ENCODE measurements around the gene TRIB2.

DNA sequence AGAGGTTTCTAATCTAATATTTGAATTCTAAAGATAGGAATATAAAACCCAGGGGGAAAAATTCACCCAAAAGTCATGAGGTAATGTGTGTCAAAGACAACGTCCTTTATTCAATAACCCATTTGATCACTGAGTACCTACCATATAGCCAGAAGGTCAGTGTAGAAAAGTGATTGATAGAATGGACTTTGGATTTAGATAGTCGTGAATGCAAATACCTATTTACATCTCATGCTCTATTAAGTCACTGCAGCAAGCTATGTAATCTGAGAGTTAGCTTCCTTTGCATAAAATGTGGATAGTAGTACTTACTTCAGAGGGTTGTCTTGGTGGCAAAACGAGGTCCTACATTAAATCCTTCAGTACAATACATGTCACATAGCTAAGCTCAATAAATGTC is 27.8 kb upstream of the TRIB2 start:
- TF ChIP-seq, protein P1, sequence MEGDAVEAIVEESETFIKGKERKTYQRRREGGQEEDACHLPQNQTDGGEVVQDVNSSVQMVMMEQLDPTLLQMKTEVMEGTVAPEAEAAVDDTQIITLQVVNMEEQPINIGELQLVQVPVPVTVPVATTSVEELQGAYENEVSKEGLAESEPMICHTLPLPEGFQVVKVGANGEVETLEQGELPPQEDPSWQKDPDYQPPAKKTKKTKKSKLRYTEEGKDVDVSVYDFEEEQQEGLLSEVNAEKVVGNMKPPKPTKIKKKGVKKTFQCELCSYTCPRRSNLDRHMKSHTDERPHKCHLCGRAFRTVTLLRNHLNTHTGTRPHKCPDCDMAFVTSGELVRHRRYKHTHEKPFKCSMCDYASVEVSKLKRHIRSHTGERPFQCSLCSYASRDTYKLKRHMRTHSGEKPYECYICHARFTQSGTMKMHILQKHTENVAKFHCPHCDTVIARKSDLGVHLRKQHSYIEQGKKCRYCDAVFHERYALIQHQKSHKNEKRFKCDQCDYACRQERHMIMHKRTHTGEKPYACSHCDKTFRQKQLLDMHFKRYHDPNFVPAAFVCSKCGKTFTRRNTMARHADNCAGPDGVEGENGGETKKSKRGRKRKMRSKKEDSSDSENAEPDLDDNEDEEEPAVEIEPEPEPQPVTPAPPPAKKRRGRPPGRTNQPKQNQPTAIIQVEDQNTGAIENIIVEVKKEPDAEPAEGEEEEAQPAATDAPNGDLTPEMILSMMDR (IDR thresholded peaks at IDR 0.05 in 8 of 11, conservative IDR thresholded peaks at IDR 0.05 in 3 of 11), result no peak
- TF ChIP-seq POLR2A (IDR thresholded peaks at IDR 0.05), result no peak
- no peak for TF ChIP-seq POLR2AphosphoS5 (IDR thresholded peaks at IDR 0.05)
